NAMALWA (cell line): ENCODE data around the gene SETD2.

Source experiments
- DNase-seq: peaks from one replicate; pipeline ENCODE4 v3.0.0-alpha.2; 2015; ENCODE audit warnings: low spot score

Gene SETD2

DNA sequence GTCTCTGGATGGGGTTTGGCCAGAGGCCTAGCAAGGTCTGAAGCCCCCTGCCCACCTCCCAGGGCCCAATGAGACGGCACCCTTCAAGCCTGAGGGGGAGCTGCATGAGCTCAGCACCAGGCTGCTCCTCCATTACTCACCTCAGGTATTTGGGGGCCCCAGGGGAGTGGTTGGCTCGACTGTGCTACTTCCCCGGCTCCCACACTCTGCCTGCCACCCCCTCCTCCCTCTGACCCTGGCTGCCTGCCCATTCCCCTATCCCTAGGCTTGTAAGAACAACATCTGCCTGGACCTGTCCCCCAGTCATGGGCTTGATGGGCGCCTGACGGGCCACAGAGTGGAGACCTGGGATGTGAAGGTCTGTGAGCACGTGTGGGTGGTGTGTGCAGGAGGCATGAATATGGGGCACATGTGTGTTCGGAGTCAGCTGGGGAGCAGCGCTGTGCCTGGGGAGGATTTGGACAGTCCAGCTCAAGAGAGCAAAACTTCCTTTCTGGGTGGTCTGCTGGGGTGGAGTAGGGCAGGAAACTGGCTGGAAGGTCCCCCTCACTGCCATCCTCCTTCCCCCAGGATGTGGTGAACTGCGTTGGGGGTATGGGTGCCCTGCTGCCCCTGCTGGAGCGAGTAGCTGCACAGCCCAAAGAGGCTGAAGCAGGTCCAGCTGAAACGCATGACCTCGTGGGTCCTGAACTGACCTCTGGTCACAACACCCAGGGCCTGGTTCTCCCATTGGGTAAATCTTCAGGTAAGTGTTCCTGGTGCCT, 167.0 kb downstream of the SETD2 start:
- no peak for DNase-seq

DNA sequence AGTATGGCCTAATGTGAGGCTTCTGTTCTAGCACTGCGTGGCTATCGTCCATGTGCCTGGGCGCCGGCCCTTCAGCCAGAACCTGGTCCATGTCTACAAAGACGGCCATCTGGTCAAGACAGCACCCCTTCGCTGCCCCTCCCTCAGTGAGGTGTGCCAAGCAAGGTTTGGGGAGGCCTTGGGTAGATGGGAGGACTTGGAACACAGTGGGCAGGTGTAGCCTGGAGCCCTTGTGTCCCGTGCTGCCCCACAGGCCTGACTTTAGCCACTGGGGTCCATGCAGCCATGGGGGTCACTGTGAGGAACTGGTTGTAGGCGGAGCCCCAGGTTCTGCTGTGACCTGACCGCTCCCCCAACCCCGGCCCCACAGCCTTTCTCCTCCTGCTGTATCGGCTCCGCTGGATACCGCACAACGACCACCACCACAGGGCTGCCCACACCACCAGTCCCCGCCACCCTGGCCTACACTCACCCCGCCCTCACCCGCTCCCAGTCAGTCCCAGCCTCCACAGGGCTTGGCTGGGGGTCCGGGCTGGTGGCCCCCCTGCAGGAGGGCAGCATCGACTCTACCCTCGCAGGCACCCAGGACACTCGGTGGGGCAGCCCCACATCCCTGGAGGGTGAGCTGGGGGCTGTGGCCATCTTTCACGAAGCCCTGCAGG, 167.9 kb downstream of the SETD2 start:
- no peak for DNase-seq

- DNase-seq = no peak
These were observed 168.8 kb downstream of the SETD2 start for GRCh38 chr3:46994801-46995731.

DNA sequence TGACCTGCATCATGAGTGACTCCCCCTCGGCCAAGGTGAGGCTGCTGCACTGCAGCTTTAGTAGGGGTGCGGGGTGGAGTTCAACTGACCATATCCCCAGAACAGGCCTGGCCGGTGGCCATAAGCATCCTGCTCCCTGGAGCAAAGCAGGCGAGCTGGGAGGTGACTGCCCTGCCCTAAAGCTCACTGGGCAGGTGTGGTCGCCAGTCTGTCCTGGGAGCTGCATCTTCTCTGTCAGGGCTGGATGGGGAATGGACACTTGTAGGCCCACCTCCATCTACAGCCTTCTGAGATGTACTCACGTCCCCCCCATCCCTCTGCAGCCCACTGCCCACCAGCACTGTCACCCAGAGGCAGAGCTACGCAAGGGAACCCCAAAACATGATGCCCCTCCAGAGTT, 169.9 kb downstream of the SETD2 start:
- DNase-seq = no peak

- no peak for DNase-seq
These were observed 170.6 kb downstream of the SETD2 start for GRCh38 chr3:46993292-46993691.

DNA sequence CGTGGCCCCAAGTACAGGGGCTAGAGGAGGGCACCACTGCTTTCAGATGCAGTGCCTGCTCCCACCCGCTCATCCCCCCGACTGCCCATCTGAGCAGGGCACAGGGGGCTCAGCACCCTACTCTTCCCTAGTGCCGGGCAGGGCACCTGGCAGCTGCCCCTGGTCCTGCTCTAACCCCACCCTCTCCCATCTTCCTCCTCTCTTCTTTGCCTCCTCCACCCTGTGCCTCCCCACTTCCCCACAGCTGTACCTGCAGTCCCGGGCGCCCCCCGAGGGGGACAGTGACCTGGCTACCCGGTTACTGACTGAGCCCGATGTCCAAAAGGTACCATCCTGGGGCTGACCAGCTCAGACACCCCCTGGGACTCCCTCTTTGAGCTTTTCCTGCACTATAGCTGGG, 171.7 kb downstream of the SETD2 start:
- DNase-seq = no peak

- DNase-seq = no peak
These were observed 172.3 kb downstream of the SETD2 start for GRCh38 chr3:46991406-46992165.

GRCh38 chr3:46990573-46991374, 173.1 kb downstream of the SETD2 start:
- DNase-seq = no peak

DNA sequence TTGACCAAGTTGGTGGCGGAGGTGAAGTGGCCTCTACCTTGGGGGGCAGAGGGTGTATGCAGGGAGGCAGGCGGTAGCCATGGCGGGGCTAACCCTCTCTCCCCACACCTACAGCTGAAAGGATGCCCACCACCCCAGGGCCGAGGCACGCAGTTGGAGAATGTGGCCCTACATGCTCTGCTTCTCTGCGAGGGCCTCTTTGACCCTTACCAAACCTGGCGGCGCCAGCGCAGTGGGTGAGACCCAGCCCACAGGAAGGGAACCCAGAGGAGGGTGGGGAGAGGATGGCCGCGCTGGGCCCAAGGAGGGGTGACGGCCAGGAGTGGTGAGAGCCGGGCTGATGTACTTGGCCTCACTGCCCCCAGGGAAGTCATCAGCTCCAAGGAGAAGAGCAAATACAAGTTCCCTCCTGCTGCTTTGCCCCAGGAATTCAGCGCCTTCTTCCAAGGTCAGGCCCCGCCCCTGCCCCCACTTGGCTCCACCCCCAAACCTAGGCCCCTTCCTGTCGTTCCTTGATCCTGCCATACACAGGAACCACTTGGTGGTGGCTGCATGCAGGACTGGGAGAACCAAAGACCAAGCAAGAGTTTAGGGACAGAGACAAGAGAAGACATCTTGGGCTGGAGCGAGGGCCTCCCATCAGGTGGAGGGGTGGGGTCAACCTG, 174.6 kb downstream of the SETD2 start:
- no peak for DNase-seq

- DNase-seq = no peak
These were observed 175.3 kb downstream of the SETD2 start for GRCh38 chr3:46988616-46989015.

DNA sequence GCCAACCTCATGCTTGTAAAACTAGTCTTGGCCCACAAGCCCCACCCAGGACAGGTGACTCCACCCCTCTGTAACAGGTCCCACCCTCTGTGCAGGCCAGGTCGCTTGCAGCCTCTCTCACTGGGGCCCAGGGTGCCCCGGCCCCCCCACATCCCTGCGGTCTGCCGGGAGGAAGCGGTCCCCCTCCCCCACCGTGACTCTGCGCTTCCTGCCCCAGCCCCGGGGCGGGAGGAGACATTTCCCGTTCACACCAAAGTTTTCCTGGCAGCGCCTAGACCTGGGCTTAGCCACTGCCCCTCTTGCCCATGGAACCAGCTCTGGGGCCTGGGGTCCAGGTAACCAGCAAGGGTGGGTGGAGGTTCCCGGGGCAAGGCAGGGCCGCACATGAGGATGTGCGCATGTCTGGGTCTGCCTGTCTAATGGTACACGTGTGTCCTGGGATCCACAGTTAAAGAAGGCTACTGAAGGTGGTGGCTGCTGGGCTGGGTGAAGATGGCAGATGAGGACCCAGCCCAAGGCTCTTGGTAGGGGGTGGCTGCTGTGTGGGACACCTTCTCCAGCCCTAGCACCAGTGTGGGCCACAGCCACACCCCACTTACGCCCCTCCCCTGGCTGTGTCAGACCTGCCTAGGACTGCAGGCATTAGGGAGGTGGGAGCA, 176.0 kb downstream of the SETD2 start:
- no peak for DNase-seq

GRCh38 chr3:46987319-46987742, 176.6 kb downstream of the SETD2 start:
- DNase-seq = no peak

DNA sequence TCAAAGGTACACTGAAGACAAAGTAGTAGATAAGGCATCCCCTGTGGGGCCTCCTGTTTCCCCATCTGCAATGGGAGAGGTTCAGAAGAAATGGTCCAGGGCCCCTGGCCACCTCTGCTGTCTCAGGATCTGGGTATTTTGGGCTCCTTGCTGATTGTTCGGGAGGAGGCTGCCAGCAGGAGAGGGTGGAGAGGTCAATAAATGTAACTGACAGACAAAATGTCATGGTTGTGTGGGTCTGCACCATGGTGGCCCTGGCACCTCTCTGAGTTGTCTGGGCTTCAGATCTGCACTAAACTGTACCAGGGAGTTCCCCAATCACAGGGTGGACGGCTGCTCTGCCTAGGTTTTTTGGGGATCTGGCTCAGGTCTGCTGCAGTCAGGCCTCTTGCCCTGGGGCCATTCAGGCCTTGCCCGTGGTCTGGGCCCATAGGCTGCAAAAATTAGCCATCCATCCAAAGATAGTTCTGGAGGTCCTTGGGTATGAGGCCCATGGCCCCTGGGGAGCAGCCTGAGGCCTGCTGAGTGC, 177.1 kb downstream of the SETD2 start:
- no peak for DNase-seq

GRCh38 chr3:46986055-46986730, 177.7 kb downstream of the SETD2 start:
- DNase-seq = no peak

- DNase-seq = no peak
These were observed 178.3 kb downstream of the SETD2 start for GRCh38 chr3:46985588-46985987.

- no peak for DNase-seq
These were observed 179.1 kb downstream of the SETD2 start for GRCh38 chr3:46984591-46985459.

DNA sequence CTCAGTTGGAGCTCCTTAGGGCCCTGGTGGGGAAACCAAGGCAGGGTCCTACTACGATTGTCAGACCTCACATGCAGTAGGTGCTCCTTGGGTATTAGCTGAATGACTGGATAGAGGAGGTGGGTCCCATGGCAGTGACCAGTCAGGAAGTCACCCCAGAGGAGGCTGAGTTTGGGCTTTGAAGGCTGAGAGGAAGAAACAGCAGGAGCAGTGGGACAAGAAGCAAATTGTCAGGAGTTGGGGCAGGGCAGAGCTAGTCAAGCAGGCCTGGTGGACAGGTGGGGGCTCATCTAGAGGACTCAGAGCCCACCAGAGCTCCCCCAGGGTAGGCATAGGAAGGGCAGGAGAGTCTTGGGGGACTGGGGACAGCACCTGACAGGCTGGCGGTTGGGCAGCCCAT, 181.4 kb downstream of the SETD2 start:
- DNase-seq = no peak

DNA sequence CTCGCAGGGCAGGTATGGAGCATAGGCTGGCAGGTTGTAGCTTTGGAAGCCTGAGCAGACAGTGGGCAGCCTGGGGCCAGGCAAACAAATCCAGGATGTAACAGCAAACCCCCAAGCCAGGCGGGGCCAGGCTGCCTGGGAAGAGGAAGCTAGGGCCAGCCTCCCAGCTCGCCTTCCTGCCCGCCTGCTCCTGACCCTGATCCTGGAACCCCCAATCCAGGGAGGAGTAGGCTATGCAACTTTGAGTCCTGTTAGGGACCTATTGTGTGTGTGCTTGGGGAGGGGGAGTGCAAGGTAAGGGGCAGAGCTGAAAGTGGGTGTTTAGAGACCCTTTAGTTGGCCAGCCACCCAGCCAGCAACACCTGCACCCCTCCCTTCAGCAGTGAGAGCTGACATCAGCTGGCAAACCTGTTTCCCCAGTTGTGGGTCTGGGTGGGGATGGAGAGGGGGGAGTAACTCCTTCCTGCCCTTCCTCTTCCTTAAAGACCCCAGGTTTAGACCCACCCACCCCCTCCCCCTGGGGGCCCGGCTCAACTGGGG, 181.9 kb downstream of the SETD2 start:
- DNase-seq = no peak
